ENCODE measurements around the gene SYNE3.

Gene SYNE3

DNA sequence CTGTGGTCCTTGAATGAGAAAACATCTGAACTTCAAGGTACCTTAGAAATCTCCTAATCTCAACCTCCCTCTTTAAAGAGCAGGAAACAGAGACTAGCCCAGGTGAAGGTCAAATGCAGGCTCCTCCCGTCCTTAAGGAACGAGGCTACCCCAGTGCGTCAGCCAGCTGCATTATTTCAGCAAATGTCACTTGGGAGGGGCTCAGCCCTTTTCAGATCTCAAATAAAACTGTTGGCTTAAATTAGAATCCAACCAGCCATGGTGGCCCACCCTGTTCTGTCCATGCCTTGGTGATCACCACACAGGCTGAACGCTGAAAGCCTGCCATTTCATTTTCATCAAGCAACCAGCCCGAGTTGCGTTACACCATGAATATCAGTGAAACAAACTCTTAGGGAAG, 7.0 kb downstream of the SYNE3 start:
- TF ChIP-seq, protein P1, sequence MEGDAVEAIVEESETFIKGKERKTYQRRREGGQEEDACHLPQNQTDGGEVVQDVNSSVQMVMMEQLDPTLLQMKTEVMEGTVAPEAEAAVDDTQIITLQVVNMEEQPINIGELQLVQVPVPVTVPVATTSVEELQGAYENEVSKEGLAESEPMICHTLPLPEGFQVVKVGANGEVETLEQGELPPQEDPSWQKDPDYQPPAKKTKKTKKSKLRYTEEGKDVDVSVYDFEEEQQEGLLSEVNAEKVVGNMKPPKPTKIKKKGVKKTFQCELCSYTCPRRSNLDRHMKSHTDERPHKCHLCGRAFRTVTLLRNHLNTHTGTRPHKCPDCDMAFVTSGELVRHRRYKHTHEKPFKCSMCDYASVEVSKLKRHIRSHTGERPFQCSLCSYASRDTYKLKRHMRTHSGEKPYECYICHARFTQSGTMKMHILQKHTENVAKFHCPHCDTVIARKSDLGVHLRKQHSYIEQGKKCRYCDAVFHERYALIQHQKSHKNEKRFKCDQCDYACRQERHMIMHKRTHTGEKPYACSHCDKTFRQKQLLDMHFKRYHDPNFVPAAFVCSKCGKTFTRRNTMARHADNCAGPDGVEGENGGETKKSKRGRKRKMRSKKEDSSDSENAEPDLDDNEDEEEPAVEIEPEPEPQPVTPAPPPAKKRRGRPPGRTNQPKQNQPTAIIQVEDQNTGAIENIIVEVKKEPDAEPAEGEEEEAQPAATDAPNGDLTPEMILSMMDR (IDR thresholded peaks at IDR 0.05; ENCODE audit: low read depth, low read length), result no peak
- H3K4me3 ChIP-seq (ENCODE audit: low read depth, low read length), result no peak overlapping the region

DNA sequence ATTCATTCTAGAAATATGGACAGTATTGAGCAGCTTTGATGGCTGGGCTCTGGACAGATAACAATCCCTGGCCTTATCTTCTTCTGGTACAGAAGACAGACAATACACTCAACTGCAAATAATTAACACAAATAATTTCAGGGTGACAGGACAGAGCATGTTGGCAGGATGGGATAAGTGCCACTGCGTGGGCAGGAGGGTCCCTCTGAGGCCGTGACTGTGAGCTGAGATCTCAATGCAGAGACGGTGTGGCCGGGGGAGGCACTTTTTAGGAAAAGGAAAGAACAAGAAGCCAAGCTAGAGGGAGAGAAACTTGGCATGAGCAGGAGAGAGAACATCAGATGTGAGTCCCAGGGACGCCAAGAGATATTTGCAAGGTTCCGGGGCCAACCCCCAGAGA, 8.1 kb downstream of the SYNE3 start:
- TF ChIP-seq, protein P1 (IDR thresholded peaks at IDR 0.05; ENCODE audit: low read depth, low read length), result no peak
- no peak overlapping the region for H3K4me3 ChIP-seq (ENCODE audit: low read depth, low read length)

DNA sequence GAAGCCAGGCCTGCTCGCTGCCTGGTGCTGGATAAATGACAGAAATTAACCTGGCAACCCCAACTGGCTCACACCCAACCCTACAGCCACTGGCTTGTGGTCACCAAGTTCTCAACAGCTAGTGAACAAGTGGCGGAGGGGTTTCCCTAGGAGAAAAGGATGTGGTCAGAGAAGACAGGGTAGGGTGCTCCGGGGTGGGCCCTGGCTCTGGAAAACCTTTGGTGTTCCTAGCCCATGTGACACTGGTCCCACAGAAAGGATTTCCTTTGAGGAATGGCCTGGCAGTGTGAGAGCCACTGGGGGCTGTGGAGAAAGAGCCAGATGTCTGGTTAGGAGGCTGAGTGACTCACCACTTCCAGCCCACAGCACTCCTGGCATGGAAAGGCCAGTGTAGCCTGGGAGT, 8.7 kb downstream of the SYNE3 start:
- no peak overlapping the region for H3K4me3 ChIP-seq (ENCODE audit: low read depth, low read length)
- TF ChIP-seq, protein P1 (IDR thresholded peaks at IDR 0.05; ENCODE audit: low read depth, low read length), result no peak

DNA sequence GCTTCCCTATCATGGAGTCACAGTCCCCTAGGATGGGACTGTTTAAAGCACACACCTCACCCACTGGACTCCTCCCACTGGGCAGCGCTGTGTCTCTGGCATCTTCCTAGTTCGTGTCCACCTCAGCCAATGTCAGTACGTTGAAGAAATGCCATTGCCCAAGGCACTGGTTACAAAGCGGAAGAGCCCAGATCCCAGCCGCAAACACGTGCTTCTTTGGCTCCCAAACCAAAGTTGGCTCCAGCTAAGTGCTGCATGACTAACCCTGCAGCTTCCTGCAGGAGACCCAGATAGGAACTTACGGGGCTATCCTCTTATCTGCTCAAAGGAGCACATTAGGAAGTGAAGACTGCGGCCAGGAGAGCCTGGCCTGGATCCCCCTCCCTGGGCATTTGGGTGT, 9.3 kb downstream of the SYNE3 start:
- TF ChIP-seq, protein P1 (IDR thresholded peaks at IDR 0.05; ENCODE audit: low read depth, low read length), result no peak
- no peak overlapping the region for H3K4me3 ChIP-seq (ENCODE audit: low read depth, low read length)

DNA sequence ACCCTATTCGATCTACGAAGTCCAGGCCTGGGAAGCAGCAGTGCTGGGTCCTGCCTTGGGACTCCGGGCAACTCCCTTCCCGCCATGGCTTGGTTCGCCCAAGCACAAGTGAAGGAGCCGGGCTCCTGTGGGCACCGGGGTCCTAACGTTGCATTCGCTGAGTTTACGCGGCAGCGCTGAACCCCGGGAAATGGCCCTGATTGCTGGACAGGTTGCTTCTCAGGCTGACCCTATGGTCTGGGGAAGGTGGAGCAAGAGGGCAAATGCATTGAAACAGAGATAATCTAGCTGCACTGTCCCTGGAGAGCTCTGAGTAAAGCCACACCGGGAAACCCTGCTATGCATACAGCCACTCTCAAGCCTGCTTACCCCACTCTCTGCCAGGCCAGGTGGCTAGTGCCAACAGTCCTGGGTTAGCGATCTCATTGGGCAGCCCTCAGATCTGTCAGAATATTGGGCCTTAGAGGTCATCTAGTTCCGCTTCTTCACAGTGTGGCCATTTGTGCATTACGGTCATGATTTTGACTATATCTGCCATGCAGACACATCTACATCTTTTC, 11.3 kb downstream of the SYNE3 start:
- no peak overlapping the region for H3K4me3 ChIP-seq (ENCODE audit: low read depth, low read length)
- TF ChIP-seq, protein P1 (IDR thresholded peaks at IDR 0.05; ENCODE audit: low read depth, low read length), result no peak

DNA sequence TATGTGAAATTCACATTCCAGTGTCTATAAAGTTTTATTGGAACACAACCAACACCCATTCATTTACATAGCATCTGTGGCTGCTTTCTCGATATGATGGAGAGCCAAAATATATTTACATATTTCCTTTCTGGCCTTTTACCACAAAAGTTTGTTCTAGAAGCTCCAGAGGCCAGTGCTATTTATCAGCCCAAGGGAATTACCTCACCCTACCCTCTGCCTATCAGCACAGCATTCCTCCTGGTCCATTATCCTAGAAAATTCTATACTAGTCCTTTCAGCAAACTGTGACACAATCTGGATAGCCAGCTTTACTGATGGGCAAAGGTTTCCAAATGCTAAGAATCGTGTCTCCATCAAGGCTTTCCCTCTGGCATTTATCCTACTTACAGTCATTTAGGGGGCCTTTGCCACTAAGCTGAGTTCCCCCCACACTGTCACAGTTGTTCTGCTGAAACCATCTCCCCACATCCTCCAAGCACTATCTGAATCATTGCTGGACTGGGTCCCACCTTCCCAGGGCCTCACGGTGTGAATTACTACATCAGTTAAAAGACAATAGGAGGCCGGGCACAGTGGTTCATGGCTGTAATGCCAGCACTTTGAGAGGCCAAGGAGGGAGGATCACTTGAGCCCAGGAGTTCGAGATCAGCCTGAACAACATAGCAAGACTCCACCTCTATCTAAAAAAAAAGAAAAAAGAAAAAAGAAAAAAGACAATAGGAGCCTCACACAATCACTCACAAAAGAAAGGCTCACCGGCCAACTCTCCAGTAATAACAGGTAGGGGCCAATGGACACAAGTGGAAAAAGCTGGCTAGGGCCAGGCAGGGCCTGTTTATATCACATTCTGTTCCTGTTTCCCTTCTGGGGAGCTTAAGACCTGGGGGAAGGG, 12.1 kb downstream of the SYNE3 start:
- TF ChIP-seq, protein P1 (IDR thresholded peaks at IDR 0.05; ENCODE audit: low read depth, low read length), result no peak
- no peak overlapping the region for H3K4me3 ChIP-seq (ENCODE audit: low read depth, low read length)
